ENCODE measurements around the gene THSD8. TPM values are rescaled to one million over a fixed set of nuclear protein-coding genes. Genes with fewer than 3 reads are reported as not detected.

The THSD8 gene
- total RNA-seq (2022; extraction: Qiagen RNA extraction): 8.0 to 11.7 TPM (median 10.6 TPM) in 4 of 5 replicates, not detected in the other

DNA sequence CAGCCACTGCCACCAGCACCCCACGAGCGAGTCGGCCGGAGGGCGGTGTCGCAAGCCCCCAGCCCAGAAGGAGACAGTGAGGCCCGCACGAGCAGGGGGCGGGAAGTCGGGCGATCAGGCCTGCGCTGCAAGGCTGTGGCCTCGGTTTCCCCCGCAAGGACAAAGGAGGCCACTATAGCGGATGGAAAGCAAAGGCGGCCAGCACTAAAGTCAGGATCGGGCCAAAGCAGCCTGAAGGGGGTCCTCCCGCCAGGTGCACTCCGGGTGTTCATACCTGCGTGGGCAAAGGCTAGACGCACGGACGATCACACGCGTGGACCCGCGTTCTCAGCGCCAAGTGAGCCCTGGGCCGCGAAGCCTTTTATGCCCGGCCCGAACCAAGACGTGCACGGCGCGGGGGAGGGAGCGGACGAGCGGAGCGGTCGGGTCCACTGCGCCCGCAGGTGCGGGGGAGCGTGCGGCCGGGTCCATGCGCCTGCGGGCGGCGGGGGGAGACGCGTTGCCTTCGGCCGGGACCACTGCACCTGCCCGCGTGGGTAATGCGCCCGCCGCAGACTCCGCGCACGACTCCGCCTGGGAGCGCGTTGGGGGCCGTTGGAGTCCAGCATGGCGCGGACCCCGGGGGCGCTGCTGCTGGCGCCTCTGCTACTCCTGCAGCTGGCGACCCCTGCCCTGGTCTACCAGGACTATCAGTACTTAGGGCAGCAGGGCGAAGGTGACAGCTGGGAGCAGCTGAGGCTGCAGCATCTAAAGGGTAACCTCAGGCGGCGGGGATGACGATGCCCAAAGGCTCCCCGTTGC, at the start of gene THSD8, which contains the start of gene PRDX2:
TSS of gene THSD8 (plus strand) at position 604 of the 801 bp plus-strand sequence. CDS start at position 607, 3 bp downstream.
TSS of gene PRDX2 (minus strand) at position 335 of the 801 bp plus-strand sequence. CDS start 539 bp downstream, outside the sequence.

DNA sequence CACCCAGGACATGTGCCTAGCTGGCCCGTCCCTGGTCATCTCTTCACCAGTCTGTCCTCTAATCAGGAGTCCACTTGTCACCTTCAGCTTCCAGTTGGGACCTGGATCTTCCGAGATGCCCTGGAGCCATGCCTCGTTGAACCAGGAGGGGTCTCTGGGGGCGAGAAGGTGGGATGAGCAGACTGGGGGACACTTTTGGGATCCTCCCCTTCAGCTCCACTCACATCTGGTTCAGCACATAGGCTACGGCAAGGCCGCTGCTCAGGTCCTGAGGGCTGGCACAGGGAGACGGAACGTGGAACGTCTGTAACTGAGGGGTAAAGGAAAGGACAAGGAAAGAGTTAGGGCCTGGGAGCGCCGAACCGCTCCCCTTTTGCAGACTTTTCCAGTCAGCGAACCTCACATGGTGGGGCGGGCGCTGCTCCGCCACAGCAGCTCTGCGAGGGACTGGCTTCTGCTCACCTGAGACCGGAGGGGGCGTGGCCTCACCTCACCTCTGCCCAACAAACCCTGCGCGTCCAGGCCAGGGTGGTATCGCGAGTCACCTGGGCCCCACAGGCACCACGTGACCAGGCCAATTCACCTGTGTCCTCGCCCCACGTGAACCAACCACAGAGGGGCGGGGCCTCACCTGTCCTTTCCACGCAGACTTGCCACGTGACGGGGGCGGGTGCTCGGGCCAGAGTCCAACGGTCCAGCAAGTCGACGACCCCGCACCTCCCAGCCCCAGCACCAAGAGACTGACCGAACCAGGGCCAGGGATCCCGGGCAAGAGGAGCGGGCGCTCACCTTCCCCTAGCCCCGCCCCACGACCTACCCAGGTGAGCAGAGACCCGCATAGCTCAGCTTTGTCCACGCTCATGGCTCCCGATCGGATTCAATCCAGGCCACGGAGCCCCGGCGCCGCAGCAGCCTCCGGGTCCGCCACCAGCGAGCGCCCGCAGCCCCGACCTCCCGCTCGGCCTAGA, 27.0 kb upstream of the THSD8 start, which contains the start of gene HOOK2:
TSS of gene HOOK2 (minus strand) at position 965 of the 968 bp plus-strand sequence. CDS start at position 862, 103 bp downstream.

DNA sequence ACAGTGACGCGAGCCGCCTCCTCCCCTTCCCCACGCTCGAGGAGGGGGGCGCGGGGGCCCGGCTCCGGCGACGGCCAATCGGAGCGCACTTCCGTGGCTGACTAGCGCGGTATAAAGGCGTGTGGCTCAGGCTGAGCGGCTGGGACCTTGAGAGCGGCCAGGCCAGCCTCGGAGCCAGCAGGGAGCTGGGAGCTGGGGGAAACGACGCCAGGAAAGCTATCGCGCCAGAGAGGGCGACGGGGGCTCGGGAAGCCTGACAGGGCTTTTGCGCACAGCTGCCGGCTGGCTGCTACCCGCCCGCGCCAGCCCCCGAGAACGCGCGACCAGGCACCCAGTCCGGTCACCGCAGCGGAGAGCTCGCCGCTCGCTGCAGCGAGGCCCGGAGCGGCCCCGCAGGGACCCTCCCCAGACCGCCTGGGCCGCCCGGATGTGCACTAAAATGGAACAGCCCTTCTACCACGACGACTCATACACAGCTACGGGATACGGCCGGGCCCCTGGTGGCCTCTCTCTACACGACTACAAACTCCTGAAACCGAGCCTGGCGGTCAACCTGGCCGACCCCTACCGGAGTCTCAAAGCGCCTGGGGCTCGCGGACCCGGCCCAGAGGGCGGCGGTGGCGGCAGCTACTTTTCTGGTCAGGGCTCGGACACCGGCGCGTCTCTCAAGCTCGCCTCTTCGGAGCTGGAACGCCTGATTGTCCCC, 10.4 kb upstream of the THSD8 start, which contains the start of gene JUNB:
TSS of gene JUNB (plus strand) at position 142 of the 706 bp plus-strand sequence. CDS start at position 428, 286 bp downstream.

DNA sequence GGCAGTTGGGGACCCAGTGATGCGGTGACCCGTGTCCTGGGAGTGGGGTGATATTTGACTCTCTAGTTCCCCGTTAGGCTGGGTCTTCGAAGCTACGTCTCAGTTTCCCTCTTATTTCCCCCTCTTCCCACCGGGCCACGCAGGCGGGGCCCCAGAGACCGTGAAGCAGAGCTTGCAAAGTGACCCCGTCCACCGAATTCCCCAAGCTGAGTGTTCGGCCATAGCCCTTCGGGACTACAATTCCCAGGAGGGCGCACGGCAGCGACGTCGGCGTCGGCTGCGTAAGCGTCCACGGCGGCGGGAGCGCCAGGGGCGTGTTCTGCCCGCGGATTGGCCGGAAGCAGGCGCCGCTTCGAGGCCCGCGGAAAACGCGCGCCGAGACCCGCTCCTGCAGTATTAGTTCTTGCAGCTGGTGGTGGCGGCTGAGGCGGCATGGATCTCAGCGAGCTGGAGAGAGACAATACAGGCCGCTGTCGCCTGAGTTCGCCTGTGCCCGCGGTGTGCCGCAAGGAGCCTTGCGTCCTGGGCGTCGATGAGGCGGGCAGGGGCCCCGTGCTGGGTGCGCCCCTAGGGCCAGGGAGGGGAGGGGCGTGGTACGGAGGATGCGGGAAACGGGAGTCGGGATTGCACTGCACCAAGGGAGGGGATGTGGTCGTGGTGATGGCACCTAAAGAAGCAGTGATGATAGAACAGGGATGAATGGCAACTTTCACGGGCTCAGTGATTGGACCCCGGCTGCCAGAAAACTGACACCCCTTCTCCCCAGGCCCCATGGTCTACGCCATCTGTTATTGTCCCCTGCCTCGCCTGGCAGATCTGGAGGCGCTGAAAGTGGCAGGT, 4.6 kb downstream of the THSD8 start, which contains the start of gene RNASEH2A:
TSS of gene RNASEH2A (plus strand) at position 343 of the 840 bp plus-strand sequence. CDS start at position 433, 90 bp downstream.

DNA sequence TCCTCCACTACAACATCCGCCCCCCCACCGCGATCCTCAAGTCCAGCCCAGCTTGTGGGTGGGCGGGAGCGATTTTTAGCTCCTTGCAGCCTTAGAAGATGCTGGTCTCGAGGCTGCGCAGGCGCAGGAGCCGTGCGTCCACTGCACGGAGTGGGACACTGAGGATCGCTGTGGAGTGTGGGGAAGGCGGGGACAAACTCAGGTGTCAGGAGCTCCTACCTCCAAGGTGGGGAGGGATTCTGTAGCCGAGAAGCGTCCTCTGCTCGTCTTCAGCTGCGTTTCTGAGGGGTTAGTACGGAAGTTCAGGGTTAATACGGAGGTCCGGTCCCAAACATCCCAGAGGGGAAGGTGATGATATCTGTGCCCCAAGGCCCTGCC, 32.7 kb downstream of the THSD8 start, which contains the start of gene RTBDN:
TSS of gene RTBDN (minus strand) at position 14 of the 378 bp plus-strand sequence. CDS start 4,600 bp downstream, outside the sequence.

DNA sequence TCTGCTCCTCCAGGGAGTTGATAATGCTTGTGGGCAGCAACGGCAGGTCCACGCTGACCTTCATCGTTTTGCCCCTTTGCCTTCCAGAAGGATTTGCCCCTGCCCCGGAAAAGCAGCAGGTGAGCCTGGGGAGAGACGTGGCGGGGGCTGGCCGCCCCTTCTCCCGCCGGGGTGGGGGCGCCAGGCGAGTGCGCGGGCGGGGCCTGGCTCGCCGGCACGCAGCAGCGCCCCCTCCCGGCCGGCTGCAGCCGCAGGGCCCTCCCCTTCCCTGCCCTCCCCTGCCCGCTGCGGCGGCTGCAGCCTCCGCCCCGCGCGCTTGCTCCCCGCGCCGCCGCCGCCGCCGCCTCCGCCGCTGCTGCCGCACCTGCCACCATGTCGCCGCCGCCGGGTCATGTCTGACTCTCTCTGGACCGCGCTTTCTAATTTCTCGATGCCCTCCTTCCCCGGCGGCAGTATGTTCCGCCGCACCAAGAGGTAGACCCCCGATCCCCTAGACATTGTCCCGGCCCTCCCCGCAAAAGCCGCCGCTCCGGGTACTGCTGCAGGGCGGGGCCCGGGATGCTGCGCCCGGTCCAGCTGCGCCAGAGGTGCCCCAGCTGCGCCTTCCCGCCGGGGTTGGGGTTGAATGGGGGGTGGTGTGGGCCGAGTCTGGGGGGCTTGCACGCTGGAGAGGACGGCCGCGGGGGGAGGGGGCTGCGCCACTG, 36.5 kb downstream of the THSD8 start, which contains the start of gene MAST1:
TSS of gene MAST1 (plus strand) at position 334 of the 704 bp plus-strand sequence. CDS start at position 392, 58 bp downstream.

Other genes starting within 250 kb of the THSD8 start
- gene ZNF490, start 191.3 kb upstream of the THSD8 start, total RNA-seq (2022; extraction: Qiagen RNA extraction): 0.50 to 1.3 TPM (median 0.61 TPM) in 5 replicates
- gene ZNF791, start 191.1 kb upstream of the THSD8 start, total RNA-seq (2022; extraction: Qiagen RNA extraction): 4.0 to 5.8 TPM (median 5.0 TPM) in 5 replicates
- 17.1 to 23.1 TPM (median 20.5 TPM) in 5 replicates for gene MAN2B1, start 135.3 kb upstream of the THSD8 start, total RNA-seq (2022; extraction: Qiagen RNA extraction)
- gene WDR83, start 135.3 kb upstream of the THSD8 start, total RNA-seq (2022; extraction: Qiagen RNA extraction): 7.4 to 11.2 TPM (median 9.7 TPM) in 5 replicates
- gene DHPS, start 120.2 kb upstream of the THSD8 start, total RNA-seq (2022; extraction: Qiagen RNA extraction): 36.8 to 48.6 TPM (median 46.6 TPM) in 5 replicates
- gene GNG14, start 114.1 kb upstream of the THSD8 start, total RNA-seq (2022; extraction: Qiagen RNA extraction): not detected in 5 replicates
- 8.9 to 12.9 TPM (median 12.4 TPM) in 5 replicates for gene FBXW9, start 105.4 kb upstream of the THSD8 start, total RNA-seq (2022; extraction: Qiagen RNA extraction)
- 26.6 to 34.8 TPM (median 30.9 TPM) in 5 replicates for gene TNPO2, start 78.1 kb upstream of the THSD8 start, total RNA-seq (2022; extraction: Qiagen RNA extraction)
- gene TRIR, start 67.4 kb upstream of the THSD8 start, total RNA-seq (2022; extraction: Qiagen RNA extraction): 170 to 218 TPM (median 210 TPM) in 5 replicates
- gene GET3, start 64.6 kb upstream of the THSD8 start, total RNA-seq (2022; extraction: Qiagen RNA extraction): 76.4 to 107 TPM (median 98.1 TPM) in 5 replicates
- gene BEST2, start 50.3 kb upstream of the THSD8 start, total RNA-seq (2022; extraction: Qiagen RNA extraction): 2.4 to 4.3 TPM (median 3.7 TPM) in 5 replicates
- gene HOOK2, start 26.5 kb upstream of the THSD8 start, total RNA-seq (2022; extraction: Qiagen RNA extraction): 9.2 to 12.4 TPM (median 10.0 TPM) in 5 replicates
- gene JUNB, start 10.6 kb upstream of the THSD8 start, total RNA-seq (2022; extraction: Qiagen RNA extraction): 127 to 217 TPM (median 181 TPM) in 5 replicates
- 0.59 to 1.1 TPM (median 0.74 TPM) in 5 replicates for gene PRDX2, start 269 bp upstream of the THSD8 start, total RNA-seq (2022; extraction: Qiagen RNA extraction)
- 33.8 to 49.7 TPM (median 47.7 TPM) in 5 replicates for gene RNASEH2A, start 4.5 kb downstream of the THSD8 start, total RNA-seq (2022; extraction: Qiagen RNA extraction)
- gene RTBDN, start 32.5 kb downstream of the THSD8 start, total RNA-seq (2022; extraction: Qiagen RNA extraction): 0.20 to 0.32 TPM (median 0.22 TPM) in 4 of 5 replicates, not detected in the other
- 1.4 to 2.1 TPM (median 1.6 TPM) in 5 replicates for gene MAST1, start 36.4 kb downstream of the THSD8 start, total RNA-seq (2022; extraction: Qiagen RNA extraction)
- gene DNASE2, start 79.4 kb downstream of the THSD8 start, total RNA-seq (2022; extraction: Qiagen RNA extraction): 25.3 to 31.3 TPM (median 30.2 TPM) in 5 replicates
- gene KLF1, start 85.1 kb downstream of the THSD8 start, total RNA-seq (2022; extraction: Qiagen RNA extraction): 0.05 TPM in 1 of 5 replicates, not detected in the others
- gene GCDH, start 89.1 kb downstream of the THSD8 start, total RNA-seq (2022; extraction: Qiagen RNA extraction): 8.3 to 10.7 TPM (median 8.8 TPM) in 5 replicates
- 0.24 to 0.59 TPM (median 0.45 TPM) in 5 replicates for gene SYCE2, start 117.2 kb downstream of the THSD8 start, total RNA-seq (2022; extraction: Qiagen RNA extraction)
- 65.5 to 76.9 TPM (median 69.5 TPM) in 5 replicates for gene FARSA, start 131.6 kb downstream of the THSD8 start, total RNA-seq (2022; extraction: Qiagen RNA extraction)
- 477 to 541 TPM (median 511 TPM) in 5 replicates for gene CALR, start 136.5 kb downstream of the THSD8 start, total RNA-seq (2022; extraction: Qiagen RNA extraction)
- gene RAD23A, start 143.8 kb downstream of the THSD8 start, total RNA-seq (2022; extraction: Qiagen RNA extraction): 66.2 to 83.2 TPM (median 80.9 TPM) in 5 replicates
- 30.8 to 58.1 TPM (median 54.9 TPM) in 5 replicates for gene GADD45GIP1, start 155.2 kb downstream of the THSD8 start, total RNA-seq (2022; extraction: Qiagen RNA extraction)
- 0.06 to 0.09 TPM (median 0.07 TPM) in 3 of 5 replicates, not detected in the others for gene DAND5, start 167.5 kb downstream of the THSD8 start, total RNA-seq (2022; extraction: Qiagen RNA extraction)
- gene NFIX, start 193.4 kb downstream of the THSD8 start, total RNA-seq (2022; extraction: Qiagen RNA extraction): 3.2 to 4.0 TPM (median 3.5 TPM) in 5 replicates

Data from A549 treated with AZD2906 at 1 μM for 4 hours (cell line).